ENCODE data around the gene HOXD9. TPM values are rescaled to one million over a fixed set of nuclear protein-coding genes. Genes with fewer than 3 reads are reported as not detected.

HOXD9 gene
- total RNA-seq: 1 to 10 TPM; 1.4 to 5.8 TPM
- long read RNA-seq, partial matches to known transcripts: 0 of 3 reads
- long read RNA-seq, other reads (novel, unspliced or antisense): 0 of 3 reads

DNA sequence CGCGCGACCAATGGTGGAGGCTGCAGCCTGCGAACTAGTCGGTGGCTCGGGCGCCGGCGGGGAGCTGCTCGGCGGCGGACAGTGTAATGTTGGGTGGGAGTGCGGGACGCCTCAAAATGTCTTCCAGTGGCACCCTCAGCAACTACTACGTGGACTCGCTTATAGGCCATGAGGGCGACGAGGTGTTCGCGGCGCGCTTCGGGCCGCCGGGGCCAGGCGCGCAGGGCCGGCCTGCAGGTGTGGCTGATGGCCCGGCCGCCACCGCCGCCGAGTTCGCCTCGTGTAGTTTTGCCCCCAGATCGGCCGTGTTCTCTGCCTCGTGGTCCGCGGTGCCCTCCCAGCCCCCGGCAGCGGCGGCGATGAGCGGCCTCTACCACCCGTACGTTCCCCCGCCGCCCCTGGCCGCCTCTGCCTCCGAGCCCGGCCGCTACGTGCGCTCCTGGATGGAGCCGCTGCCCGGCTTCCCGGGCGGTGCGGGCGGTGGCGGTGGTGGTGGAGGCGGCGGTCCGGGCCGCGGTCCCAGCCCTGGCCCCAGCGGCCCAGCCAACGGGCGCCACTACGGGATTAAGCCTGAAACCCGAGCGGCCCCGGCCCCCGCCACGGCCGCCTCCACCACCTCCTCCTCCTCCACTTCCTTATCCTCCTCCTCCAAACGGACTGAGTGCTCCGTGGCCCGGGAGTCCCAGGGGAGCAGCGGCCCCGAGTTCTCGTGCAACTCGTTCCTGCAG, at the start of gene HOXD9:
TSS of gene HOXD9 (plus strand) at position 37 of the 728 bp plus-strand sequence. CDS start at position 87, 50 bp downstream.
- DNase-seq (peak; percentile 69 to 81), ATAC-seq (peak; percentile 72)
- intact Hi-C loops (cut with DNase I, micrococcal nuclease): loop anchor here (10.0 kb wide), 2 partner anchors 522 to 532 kb away; no protein-coding TSS in a partner anchor

DNA sequence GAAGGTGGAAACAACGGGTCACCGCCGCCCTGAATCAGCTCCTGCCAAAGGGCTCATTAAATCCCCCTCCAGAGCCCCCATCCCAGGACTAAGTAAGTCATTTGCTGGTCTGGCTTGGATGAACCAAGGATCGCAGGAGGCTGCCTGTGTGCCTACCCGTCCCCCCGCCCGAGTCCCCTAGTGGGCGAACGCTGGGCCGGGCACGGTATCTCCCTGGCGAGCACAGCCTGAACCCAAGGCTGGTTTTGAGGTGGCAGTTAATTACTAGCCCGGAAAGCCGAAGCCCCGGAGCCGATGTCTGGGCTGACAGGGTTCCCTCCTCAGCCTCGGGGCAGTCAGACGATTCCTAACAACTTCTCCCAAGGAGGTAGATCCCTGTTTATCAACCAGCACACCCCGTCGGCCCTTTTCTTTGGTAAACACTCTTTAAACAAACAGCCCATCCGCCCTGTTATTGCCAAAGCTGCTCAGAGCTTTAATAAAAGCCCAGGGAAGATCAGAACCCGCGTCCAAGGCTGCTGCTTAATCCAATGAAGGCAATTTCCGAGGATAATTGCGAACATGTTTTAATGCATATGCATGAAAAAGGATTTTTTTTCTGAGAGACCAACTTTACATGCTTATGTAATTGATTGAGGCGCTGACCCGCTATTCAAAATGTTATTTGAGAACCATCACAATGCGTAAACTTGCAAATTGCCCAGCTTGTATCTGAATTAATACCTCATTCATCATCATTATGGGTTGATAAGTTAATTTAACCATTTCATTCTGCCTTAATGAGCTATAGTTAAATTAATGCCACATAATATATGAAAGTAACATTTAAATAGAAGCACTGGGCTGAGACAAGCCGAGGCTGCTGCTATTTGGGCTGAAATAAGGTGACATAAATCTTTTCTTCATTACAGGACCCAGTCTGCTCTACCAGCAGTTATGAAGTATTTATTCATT, 49.3 kb upstream of the HOXD9 start:
- intact Hi-C loops (cut with DNase I, micrococcal nuclease): no loop called here
- ATAC-seq (no peak), DNase-seq (no peak)

DNA sequence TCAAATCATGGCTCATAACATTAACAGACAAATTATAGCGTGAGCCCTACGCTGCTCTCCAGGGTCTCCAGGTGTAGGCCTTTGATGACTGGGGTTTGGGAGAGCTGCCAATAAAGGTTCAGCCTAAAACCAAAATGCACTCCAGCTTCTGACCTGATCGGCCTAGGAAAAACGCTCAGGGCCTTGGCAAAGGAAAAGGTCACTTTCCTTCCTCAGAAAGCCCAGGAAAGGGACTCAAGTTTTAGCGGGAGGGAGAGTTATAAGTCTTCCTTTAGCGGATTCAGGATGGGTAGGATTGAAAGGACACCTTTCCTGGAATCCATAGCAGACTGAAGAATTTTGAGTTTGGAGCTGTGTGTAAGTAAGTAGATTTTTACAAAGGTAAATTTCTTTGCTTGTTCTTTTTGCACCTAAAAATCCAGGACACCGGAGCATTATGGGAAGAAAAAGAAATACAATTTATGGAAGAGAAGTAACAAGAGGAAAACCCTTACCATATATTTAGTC, 47.5 kb upstream of the HOXD9 start:
- intact Hi-C loops (cut with DNase I, micrococcal nuclease): no loop called here
- no peak for DNase-seq
- ATAC-seq: no peak

DNA sequence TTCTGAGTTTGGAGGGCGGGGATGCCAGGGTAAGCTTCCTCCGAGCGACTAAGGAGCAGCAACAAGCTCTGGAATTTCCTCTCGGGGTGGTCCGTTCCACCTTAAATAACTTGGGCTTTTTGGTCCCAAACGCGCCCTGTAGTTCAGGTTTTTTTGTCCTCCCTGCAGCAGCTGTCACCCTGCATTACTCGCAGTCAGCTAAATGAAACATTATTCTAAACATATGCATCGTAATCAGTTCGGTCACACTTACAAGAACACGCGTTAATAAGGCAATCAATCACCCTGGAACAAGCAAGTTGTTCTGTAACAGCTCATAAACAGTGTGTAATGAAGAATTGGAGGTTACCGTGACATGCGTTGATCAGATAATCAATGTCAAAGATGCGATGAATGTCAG, 47.0 kb upstream of the HOXD9 start:
- DNase-seq: no peak
- ATAC-seq: no peak
- intact Hi-C loops (cut with DNase I, micrococcal nuclease): no loop called here

DNA sequence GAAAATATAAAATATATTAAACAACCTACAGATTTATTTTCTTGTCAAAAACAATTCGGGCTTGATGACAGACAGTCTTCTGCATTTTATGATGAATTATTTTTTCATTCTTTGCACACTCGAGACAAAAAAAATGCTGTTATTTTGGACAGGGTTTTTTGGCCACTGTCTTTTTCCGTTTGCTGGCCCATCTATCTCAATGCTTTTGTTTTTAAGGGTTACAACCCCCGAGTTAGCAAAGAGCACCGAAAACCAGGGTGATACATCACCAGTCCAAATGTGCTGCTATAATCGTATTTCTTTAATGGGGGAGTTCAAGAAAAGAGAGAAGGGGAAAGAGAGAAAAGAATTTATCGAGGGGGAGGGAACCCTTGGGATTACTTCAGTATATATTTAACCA, 46.5 kb upstream of the HOXD9 start:
- DNase-seq: no peak
- ATAC-seq: no peak
- intact Hi-C loops (cut with DNase I, micrococcal nuclease): no loop called here

DNA sequence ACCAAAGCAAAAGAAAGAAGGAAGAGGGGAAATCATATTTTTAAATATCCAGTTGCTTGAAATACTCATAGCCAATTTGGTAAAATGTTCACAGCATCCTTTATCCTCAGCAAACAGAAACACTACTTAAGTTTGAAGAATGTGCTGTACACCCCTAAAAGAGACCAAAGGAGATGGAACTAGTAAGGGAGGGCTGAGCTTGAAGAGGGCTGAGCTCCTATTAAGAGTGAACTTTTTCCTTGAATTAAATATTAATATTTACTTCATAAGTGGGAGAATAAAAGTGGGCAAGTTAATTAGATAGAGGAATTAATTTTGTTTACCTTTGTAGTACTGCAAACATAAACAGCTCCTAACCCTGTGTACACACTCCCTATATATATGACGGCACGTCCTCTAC, 45.7 kb upstream of the HOXD9 start:
- intact Hi-C loops (cut with DNase I, micrococcal nuclease): no loop called here
- DNase-seq: no peak
- ATAC-seq: no peak

DNA sequence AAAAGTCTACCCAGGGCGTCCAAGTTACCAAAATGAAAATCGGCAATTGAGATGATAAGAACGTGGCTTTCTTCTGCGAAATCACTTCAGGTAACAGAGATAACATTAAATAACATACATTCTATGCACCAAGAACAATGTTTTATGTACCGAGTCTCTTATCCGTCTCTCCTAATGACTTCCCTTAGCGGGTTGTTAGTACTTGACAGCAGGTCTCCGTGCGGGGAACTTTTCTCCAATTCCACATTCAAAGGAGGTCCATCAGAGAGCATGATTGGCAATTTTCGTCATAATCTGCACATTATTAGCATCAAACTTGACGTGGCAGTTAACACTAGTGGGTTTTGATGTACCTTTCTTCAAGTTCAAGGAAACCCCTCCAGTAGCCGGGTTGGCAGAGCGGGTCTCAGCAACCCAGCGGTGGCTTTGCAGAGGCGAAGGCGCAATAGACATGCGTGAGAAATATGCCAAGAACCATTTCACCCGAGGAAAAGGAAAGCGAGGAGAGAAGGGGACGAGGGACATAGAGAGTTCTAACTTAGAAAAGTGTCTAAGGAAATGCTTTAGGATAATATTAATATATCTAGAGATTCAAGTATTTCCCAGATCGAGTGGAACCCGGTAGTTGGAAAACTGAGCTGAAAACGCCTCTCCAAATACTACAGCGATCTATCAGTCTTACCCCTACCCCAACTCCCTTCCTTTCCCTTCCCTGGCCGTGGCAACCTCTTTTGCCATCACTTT, 43.8 kb upstream of the HOXD9 start:
- ATAC-seq (no peak), DNase-seq (no peak)
- intact Hi-C loops (cut with DNase I, micrococcal nuclease): no loop called here

DNA sequence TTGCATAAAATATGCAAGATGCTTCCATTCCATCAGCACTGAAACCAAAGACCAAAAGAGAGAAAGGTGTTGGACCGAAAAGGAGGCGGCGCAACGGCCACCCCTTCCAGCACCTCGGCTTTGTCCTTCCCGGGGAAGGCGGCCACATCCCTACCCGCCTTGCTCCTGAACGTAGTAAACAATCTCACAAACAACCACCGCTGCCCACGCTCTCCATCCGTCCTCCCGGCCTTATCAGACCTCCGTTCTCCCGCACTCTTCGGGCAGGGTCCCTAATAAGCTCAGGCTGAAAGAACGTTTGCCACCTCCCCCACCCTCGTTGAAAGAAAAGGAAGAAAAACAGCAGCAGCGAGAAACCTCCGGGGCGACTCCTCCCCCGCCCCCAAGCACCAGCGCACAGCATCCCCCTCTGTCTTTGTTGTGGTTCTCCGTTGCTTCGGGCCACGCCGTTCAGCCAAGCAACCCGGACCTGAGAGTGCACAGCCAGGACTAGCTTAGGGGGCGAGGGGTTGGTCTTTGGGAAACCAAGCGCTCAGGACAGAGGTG, 43.2 kb upstream of the HOXD9 start:
- ATAC-seq: no peak
- intact Hi-C loops (cut with DNase I, micrococcal nuclease): no loop called here
- no peak for DNase-seq

DNA sequence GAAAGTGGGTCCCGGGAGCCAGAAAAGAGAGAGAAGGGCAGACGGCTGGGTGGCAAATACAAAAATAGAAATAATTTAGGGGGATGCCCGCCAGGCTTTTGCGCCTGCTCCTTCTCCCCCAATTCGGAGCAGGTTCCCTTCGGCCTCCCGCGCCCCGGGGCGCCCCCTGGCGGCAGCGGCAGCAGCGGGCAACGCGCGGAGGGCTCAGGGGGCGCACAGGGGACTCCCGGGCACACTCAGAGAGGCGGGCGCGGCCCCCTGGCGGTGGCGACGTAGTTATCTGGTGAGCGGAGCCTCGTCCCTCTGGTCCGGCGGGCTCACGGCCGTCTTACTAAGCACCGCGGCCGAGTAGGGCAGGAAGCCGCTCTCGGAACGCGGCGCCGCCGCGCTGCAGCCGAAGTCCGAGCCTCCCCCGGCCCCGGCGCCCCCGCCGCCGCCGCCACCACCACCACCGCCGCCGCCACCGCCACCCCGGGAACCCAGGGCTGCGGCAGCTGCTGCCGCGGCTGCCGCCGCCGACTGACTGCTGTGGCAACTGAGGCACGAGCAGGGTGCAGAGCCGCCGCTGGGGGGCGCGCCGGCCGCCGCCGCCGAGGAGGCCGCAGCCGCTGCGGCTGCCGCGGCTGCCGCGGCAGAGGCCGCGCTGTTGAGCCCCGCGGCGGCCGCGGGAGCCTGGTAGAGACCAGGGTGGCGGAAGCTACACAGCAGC, 42.5 kb upstream of the HOXD9 start:
- intact Hi-C loops (cut with DNase I, micrococcal nuclease): loop anchor here in 1 of 2 donors (5.0 kb wide), 1 partner anchor 393 kb away; no protein-coding TSS in a partner anchor
- ATAC-seq: peak; percentile 67
- DNase-seq: peak in 1 of 2 donors; percentile 50

DNA sequence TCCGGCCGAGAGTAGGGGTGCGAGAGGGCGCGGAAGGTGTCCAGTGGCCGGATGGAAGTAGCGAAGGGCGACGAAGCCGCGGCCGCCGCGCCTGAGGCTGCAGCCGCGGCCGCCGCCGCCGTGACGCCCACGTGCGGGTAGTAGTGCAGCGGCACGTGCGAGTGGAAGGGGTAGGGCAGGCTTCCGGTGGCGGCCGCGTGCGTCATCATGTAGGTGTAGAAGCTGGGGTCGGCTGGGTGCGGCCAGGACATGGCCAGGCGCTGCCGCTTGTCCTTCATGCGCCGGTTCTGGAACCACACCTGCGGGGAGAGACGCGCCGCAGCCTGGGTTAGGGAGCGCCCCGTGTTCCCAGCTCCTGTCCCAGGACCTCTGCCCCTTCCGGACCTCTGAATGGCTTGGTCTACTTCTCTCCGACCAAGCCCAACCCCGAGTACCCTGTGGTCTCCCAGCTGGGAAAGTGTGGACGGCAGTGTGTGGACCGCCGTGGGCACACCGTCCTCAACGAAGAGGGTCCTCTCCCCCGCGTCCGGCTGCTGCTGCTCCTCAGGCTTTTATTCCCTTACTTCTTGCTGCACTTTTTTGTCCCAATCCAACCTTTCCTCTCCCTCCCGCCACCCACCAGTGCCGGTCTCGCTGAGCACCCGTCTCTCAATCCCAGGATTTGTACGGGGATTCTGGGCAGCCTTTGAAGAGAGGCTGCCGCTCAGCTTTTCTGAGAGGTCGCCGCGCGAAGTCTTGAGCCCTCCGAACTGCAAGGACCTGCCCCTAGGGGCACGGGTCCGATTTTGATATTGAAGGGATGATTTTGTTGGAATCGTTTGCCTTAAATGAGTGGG, 41.8 kb upstream of the HOXD9 start:
- intact Hi-C loops (cut with DNase I, micrococcal nuclease): loop anchor here in 1 of 2 donors (5.0 kb wide), 1 partner anchor 393 kb away; no protein-coding TSS in a partner anchor
- ATAC-seq: peak; percentile 66
- no peak for DNase-seq

DNA sequence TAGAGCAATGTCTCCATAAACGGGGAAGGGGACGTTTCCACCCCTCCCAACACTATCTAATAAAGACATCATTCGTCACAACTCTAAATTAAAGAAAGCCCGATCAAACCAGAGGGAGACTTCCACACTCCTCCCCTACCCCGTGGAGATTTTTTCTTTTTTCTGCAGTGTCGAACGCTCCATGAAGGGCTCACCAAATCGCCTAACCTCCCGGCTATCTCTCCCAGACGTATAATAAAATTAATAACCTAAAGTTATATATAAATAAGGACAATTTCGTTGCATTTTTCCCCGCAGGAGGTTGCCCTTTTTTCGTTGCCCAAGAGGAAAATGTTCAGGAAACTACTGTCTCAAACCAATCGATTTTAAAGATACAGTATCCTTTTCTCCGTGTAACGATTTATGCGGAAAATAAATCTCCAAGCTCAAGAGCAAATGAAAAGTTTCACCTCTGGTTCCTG, 41.1 kb upstream of the HOXD9 start:
- DNase-seq: no peak
- ATAC-seq: no peak
- intact Hi-C loops (cut with DNase I, micrococcal nuclease): loop anchor here in 1 of 2 donors (5.0 kb wide), 1 partner anchor 394 kb away; no protein-coding TSS in a partner anchor

DNA sequence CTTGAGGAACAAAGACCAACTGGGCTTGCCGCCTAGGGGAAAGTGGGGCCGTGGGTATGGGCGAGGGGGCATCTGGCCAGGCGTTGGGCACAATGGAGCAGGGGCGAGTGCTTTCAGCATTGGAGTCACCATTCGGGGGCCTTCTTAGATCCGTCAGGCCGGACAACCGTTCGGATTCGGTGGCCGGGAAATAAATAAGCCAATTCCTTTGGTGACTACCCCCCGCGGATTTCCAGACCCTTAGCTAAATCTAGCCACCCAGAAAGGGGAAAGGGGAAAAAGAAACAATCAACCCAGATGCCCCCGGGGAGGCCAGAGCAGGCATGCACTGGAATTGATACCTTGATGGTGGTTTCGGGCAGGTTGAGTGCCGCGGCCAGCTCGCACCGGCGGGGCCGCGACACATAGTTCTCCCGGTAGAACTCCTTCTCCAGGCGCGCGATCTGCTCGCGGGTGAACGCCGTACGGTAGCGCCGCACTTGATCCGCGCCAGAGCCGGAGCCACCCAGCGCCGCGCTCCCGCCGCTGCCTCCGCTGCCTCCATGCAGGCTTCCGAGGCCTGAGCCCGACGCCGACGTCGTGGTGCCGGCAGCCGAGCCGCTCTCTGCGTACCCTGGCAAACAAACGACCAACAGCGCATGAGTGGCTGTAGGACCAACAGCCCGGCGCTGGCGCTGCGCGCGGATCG, 40.5 kb upstream of the HOXD9 start:
- ATAC-seq: peak; percentile 28
- no peak for DNase-seq
- intact Hi-C loops (cut with DNase I, micrococcal nuclease): loop anchor here in 1 of 2 donors (5.0 kb wide), 1 partner anchor 395 kb away; no protein-coding TSS in a partner anchor

DNA sequence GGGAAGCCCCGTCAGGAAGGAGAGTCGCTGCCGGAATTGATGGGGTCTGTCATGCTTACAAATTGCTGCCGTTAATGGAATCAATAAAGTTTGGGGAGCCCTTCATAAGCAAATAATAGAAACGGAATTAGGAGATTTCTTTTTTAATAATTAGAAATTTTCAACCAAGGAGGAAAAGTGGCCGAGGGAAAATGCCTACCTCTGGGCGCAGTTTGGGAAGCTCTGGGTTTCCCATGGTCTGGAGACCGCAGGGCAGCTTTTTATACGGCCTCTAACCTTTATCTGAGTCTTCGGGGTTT, 40.0 kb upstream of the HOXD9 start:
- intact Hi-C loops (cut with DNase I, micrococcal nuclease): loop anchor here in 1 of 2 donors (5.0 kb wide), 1 partner anchor 395 kb away; no protein-coding TSS in a partner anchor
- ATAC-seq (no peak), DNase-seq (no peak)

DNA sequence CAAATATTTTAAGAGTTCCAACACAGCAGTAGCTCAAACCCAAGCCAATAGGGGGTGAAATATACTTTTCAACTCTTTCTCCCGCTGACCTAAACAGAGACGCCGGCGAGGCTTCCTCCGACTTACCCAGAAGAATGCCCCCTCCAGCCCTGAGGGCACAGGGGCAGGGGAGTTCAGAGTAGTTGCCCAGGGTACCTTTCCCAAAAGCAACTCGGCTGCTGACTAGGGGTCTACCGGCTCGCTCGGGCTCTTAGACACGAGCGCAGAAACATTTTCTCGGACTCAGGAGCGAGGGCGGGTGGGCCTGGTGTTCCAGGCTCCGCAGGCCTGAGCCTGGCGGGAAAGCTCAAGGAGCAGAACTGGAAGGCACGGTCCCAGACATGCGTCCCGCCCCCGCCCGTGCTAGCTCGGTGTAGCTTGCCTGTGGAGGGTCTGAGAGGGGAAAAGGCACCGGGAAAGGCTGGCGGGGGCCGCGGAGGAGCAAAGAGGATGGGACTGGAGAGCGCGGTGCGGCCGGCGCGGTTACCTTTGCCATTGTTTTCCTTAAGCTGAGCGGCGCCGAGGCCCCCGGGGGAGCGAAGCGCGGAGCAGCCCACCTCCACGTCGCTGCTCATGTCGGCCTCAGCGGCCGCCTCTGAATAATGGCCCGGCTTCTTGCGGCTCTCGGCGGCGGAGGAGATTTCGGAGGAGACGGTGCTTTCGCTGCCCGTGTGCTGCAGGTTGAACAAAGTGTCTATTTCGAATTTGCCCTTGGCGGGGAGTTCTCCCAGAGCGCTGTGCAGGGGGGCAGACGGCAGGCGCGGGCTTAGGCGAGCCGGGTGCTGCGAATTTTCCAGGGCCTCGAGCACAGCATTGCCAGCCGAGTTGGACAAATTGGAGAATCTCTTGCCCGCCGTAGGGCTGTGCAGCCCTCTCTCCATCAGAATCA, 39.4 kb upstream of the HOXD9 start:
- DNase-seq (no peak), ATAC-seq (no peak)
- intact Hi-C loops (cut with DNase I, micrococcal nuclease): loop anchor here in 1 of 2 donors (5.0 kb wide), 1 partner anchor 396 kb away; no protein-coding TSS in a partner anchor

DNA sequence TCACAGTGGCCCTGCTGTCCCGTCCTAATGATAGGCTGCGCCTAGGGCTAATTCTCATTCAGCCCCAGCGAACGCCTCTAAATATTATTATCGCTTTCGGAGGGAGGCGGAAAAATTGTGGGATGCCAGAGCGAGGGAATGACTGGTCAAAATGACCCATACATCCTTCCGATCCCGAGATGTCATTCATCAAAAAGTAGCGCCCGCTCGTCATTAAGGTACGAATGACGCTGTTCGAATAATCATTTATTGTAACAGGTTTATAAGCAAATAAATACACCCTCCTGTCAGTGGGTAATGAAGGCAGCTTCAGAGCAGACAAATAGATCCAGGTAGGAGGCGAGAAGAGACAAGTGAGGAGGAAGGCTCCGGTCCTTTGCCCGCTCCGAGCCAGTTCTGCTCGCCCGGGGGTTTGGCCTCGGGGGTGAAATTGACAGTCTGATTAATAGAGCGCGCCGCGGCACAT, 38.7 kb upstream of the HOXD9 start, which contains the start of gene EVX2:
TSS of gene EVX2 (minus strand) at position 167 of the 466 bp plus-strand sequence. CDS start 186 bp downstream, outside the sequence.
- intact Hi-C loops (cut with DNase I, micrococcal nuclease): loop anchor here in 1 of 2 donors (5.0 kb wide), 1 partner anchor 397 kb away; no protein-coding TSS in a partner anchor
- ATAC-seq (no peak), DNase-seq (no peak)

All from left colon (tissue), 2 donors.